Keratinocyte (primary cell): Measurements from ENCODE around the gene ERVMER34-1. TPM values are rescaled to one million over a fixed set of nuclear protein-coding genes. Genes with fewer than 3 reads are reported as not detected.

Source experiments
- DNase-seq: peaks from one replicate; pipeline ENCODE4 v3.0.0-alpha.2; 2011; ENCODE audit warnings: low read depth, missing footprints, low spot score
- FAIRE-seq: peaks from 2 replicates; lab custom pipeline; 2011; peaks lifted over from hg19 to GRCh38; lab: Jason Lieb, UNC
- H2AFZ ChIP-seq: 2 replicates; pipeline ENCODE4 v1.6.0; 2012; ENCODE audit warnings: low read length, control low read depth, inconsistent platforms; ENCODE audit not compliant: control insufficient read depth
- H3K27ac ChIP-seq: 2 replicates; pipeline ENCODE4 v1.5.1; 2011; ENCODE audit warnings: low read length; ENCODE audit not compliant: control insufficient read depth, insufficient read depth
- H3K27me3 ChIP-seq: 3 replicates; pipeline ENCODE4 v1.6.0; 2011; ENCODE audit warnings: low read length; ENCODE audit not compliant: control insufficient read depth, insufficient read depth; ENCODE audit errors: extremely low read depth
- H3K36me3 ChIP-seq, 2 experiments: 2 replicates in 1 of 2; 3 replicates in 1 of 2; pipeline ENCODE4 v1.5.1; 2011; ENCODE audit warnings: low read length in 2 of 2, mild to moderate bottlenecking in 1 of 2; ENCODE audit not compliant: control insufficient read depth in 2 of 2, insufficient read depth in 2 of 2; ENCODE audit errors: extremely low read depth in 1 of 2
- H3K4me1 ChIP-seq: 3 replicates; pipeline ENCODE4 v1.5.1; 2011; ENCODE audit warnings: low read length; ENCODE audit not compliant: control insufficient read depth, insufficient read depth; ENCODE audit errors: extremely low read depth
- H3K4me2 ChIP-seq: 3 replicates; pipeline ENCODE4 v1.6.0; 2011; ENCODE audit warnings: low read depth, low read length; ENCODE audit not compliant: control insufficient read depth, insufficient read depth; ENCODE audit errors: extremely low read depth
- H3K4me3 ChIP-seq, 3 experiments: fragments of 200-600 bp in 1 of 3; sonication (generic) in 1 of 3; 2 replicates in 2 of 3; 3 replicates in 1 of 3; pipeline ENCODE4 v1.5.1; 2011 to 2016; ENCODE audit warnings: low read length in 3 of 3, mild to moderate bottlenecking in 3 of 3, control low read depth in 2 of 3, inconsistent platforms in 1 of 3, low read depth in 1 of 3, mixed read lengths in 1 of 3, mixed run types in 1 of 3, moderate library complexity in 1 of 3; ENCODE audit not compliant: control insufficient read depth in 2 of 3, insufficient read depth in 2 of 3; ENCODE audit errors: extremely low read depth in 1 of 3
- H3K79me2 ChIP-seq: 2 replicates; pipeline ENCODE4 v1.6.0; 2012; ENCODE audit warnings: low read length; ENCODE audit not compliant: control insufficient read depth, insufficient read depth
- H3K9ac ChIP-seq: 3 replicates; pipeline ENCODE4 v1.6.0; 2011; ENCODE audit warnings: low read length; ENCODE audit not compliant: control insufficient read depth, insufficient read depth; ENCODE audit errors: extremely low read depth
- H3K9me1 ChIP-seq: 3 replicates; pipeline ENCODE4 v1.6.0; 2011; ENCODE audit warnings: low read length; ENCODE audit not compliant: control insufficient read depth, insufficient read depth; ENCODE audit errors: extremely low read depth
- H3K9me3 ChIP-seq: 2 replicates; pipeline ENCODE4 v1.5.1; 2012; ENCODE audit warnings: low read depth, low read length; ENCODE audit not compliant: control insufficient read depth
- H4K20me1 ChIP-seq: 3 replicates; pipeline ENCODE4 v1.6.0; 2011; ENCODE audit warnings: low read length; ENCODE audit not compliant: control insufficient read depth, insufficient read depth; ENCODE audit errors: extremely low read depth
- CTCF ChIP-seq, 3 experiments: IDR thresholded peaks in 1 of 3; conservative IDR thresholded peaks in 1 of 3; optimal IDR thresholded peaks in 1 of 3; 2 replicates in 2 of 3; 3 replicates in 1 of 3; pipeline versions ENCODE3 to v1.5.1; 2011; ENCODE audit warnings: low read length in 3 of 3, mild to moderate bottlenecking in 3 of 3, moderate library complexity in 2 of 3, control low read depth in 1 of 3, inconsistent platforms in 1 of 3; ENCODE audit not compliant: insufficient read depth in 2 of 3; ENCODE audit errors: extremely low read depth in 1 of 3
- EZH2 ChIP-seq: IDR thresholded peaks from one replicate; pipeline ENCODE4 v1.6.1; 2012; ENCODE audit warnings: inconsistent platforms, mild to moderate bottlenecking, low read length, moderate library complexity
- dilution Hi-C: fragments of 300-500 bp; cut with MboI; formaldehyde crosslinking; loops from one replicate; pipeline ENCODE4 v1.7.0; 2020; ENCODE audit warnings: low sequenced_read_pairs; ENCODE audit not compliant: extremely low pct_ligation_motif_present
- polyA plus RNA-seq, 5 experiments: library from polyadenylated mRNA; depleted of rRNA in 3 of 5; stranded (reverse) in 3 of 5; stranded (forward) in 1 of 5; unstranded in 1 of 5; fragments of >200 nt; gene quantifications; 1 replicate in 1 of 5; 2 replicates in 3 of 5; 3 replicates in 1 of 5; pipeline versions ENCODE4 v1.2.1 to v1.2.3, GENCODE V29; 2011 to 2012; ENCODE audit warnings: missing spikeins in 2 of 5, low read depth in 1 of 5, low replicate concordance in 1 of 5

Gene ERVMER34-1
- polyA plus RNA-seq, 1 donor (not counting 4 experiments of a cell fraction or from before 2014, with no cell fraction given) = 4.3 TPM

GRCh38 chr4:52780206-52780605 lies 29.0 kb upstream of the ERVMER34-1 start:
- Histone ChIP-seq H3K79me2 (no peaks in the 10 kb centered on the region), H3K9ac (no peak overlapping the region), H4K20me1 (no peaks in the 10 kb centered on the region), H3K9me1 (no peaks in the 10 kb centered on the region), H3K4me2 (no peak overlapping the region), H3K27me3 (no peaks in the 10 kb centered on the region), H3K4me1 (peaks cover 9% of the 10 kb centered on the region), H3K4me3 (no peak overlapping the region), H2AFZ (no peak overlapping the region), H3K27ac (no peak overlapping the region), H3K36me3 (no peaks in the 10 kb centered on the region), H3K9me3 (no peaks in the 10 kb centered on the region)
- DNase-seq = no peak
- TF ChIP-seq EZH2 = no peak
- TF ChIP-seq CTCF (optimal IDR thresholded peaks at IDR 0.05 in 1 of 3, IDR thresholded peaks at IDR 0.05 in 1 of 3, conservative IDR thresholded peaks at IDR 0.05 in 1 of 3; ENCODE audit: extremely low read depth in 1 of 3, insufficient read depth in 2 of 3, low read length in 3 of 3) = no peak
- FAIRE-seq = peak; percentile 85
- dilution Hi-C loops = no loop called here

GRCh38 chr4:52760256-52760655 lies 9.0 kb upstream of the ERVMER34-1 start:
- Histone ChIP-seq H2AFZ (peak overlapping the region; percentile 66), H3K4me1 (no peaks in the 10 kb centered on the region), H3K9me3 (no peaks in the 10 kb centered on the region), H3K36me3 (no peaks in the 10 kb centered on the region), H4K20me1 (no peaks in the 10 kb centered on the region), H3K4me2 (no peak overlapping the region), H3K9ac (no peak overlapping the region), H3K27ac (no peak overlapping the region), H3K27me3 (no peaks in the 10 kb centered on the region), H3K9me1 (no peaks in the 10 kb centered on the region), H3K4me3 (no peak overlapping the region), H3K79me2 (no peaks in the 10 kb centered on the region)
- DNase-seq (no peak), FAIRE-seq (no peak)
- no peak for TF ChIP-seq CTCF (optimal IDR thresholded peaks at IDR 0.05 in 1 of 3, IDR thresholded peaks at IDR 0.05 in 1 of 3, conservative IDR thresholded peaks at IDR 0.05 in 1 of 3; ENCODE audit: extremely low read depth in 1 of 3, insufficient read depth in 2 of 3, low read length in 3 of 3)
- TF ChIP-seq EZH2 = no peak
- dilution Hi-C loops = no loop called here
